K562 (cell line): ENCODE results near the gene KLHL24. TPM values are rescaled to one million over a fixed set of nuclear protein-coding genes. Genes with fewer than 3 reads are reported as not detected.

ENCODE experiments used
- ATAC-seq: fragments of 200-7000 bp; cut with Tn5 transposase; 3 replicates; pipeline ENCODE4 v1.9.1; 2020; ENCODE audit warnings: moderate library complexity
- BruUV-seq: library from RNA; stranded (reverse); fragments of 400-500 nt; replicated peaks from 2 replicates; lab custom pipeline; 2021; lab: Mats Ljungman, UMichigan
- CTCF ChIA-PET: fragments of 300-600 bp; formaldehyde crosslinking; extraction: SDS; loops from one replicate; lab custom pipeline; 2021; ENCODE audit warnings: low intra/inter-chr PET ratio; lab: Yijun Ruan, JAX
- POLR2A ChIA-PET: fragments of 300-600, 350-650 bp; sonication (Branson Sonifier 250); formaldehyde crosslinking; extraction: SDS; loops from one replicate; lab custom pipeline; 2021; ENCODE audit warnings: antibody characterized with exemption, inconsistent platforms; lab: Yijun Ruan, JAX
- DNase-seq, 4 experiments: peaks; one replicate each; pipeline versions ENCODE4 v3.0.0 to v3.0.0-alpha.2; 2011 to 2018; ENCODE audit warnings: low spot score in 3 of 4, mixed read lengths in 3 of 4; ENCODE audit errors: extremely low read depth in 1 of 4
- FAIRE-seq: peaks from 2 replicates; lab custom pipeline; 2011; peaks lifted over from hg19 to GRCh38; lab: Jason Lieb, UNC
- H2AFZ ChIP-seq: 2 replicates; pipeline ENCODE4 v1.6.0; 2011; ENCODE audit warnings: low read depth, low read length, control low read depth, inconsistent platforms
- H3K27ac ChIP-seq: fragments of 200-600 bp; 3 replicates; pipeline ENCODE4 v1.8.0; 2011; ENCODE audit warnings: low read depth, mild to moderate bottlenecking, control low read depth, inconsistent platforms, low read length, moderate library complexity, mixed read lengths; ENCODE audit errors: extremely low read depth
- H3K27me3 ChIP-seq, 2 experiments: fragments of 300-600 bp in 1 of 2; 2 replicates in 1 of 2; 3 replicates in 1 of 2; pipeline versions ENCODE4 v1.6.0 to v1.8.0; 2011; ENCODE audit warnings: inconsistent platforms in 2 of 2, low read length in 2 of 2, mild to moderate bottlenecking in 1 of 2, mixed read lengths in 1 of 2, moderate library complexity in 1 of 2; ENCODE audit not compliant: control insufficient read depth in 2 of 2, insufficient read depth in 2 of 2
- H3K36me3 ChIP-seq: fragments of 300-600 bp; 3 replicates; pipeline ENCODE4 v1.8.0; 2011; ENCODE audit warnings: mild to moderate bottlenecking, low read length, inconsistent platforms; ENCODE audit not compliant: control insufficient read depth, insufficient read depth
- H3K4me1 ChIP-seq, 2 experiments: fragments of 200-600 bp in 1 of 2; replicated peaks in 1 of 2; 2 replicates in 1 of 2; 3 replicates in 1 of 2; pipeline versions ENCODE4 v1.5.1 to v1.8.0; 2011; ENCODE audit warnings: inconsistent platforms in 2 of 2, low read length in 2 of 2, mild to moderate bottlenecking in 1 of 2, mixed read lengths in 1 of 2, moderate library complexity in 1 of 2; ENCODE audit not compliant: control insufficient read depth in 2 of 2, insufficient read depth in 2 of 2
- H3K4me2 ChIP-seq: 2 replicates; pipeline ENCODE4 v1.6.1; 2011; ENCODE audit warnings: low read length, control low read depth, inconsistent platforms, mixed read lengths; ENCODE audit not compliant: insufficient read depth
- H3K4me3 ChIP-seq: fragments of 200-600 bp; sonication (generic), shearing (Covaris generic); 2 replicates; pipeline ENCODE4 v1.5.1; 2016; ENCODE audit warnings: control low read depth, inconsistent platforms
- H3K79me2 ChIP-seq: fragments of 200-600 bp; 3 replicates; pipeline ENCODE4 v1.8.0; 2011; ENCODE audit warnings: low read length, inconsistent platforms; ENCODE audit not compliant: control insufficient read depth, insufficient read depth
- H3K9ac ChIP-seq, 2 experiments: 2 replicates each; pipeline versions ENCODE4 v1.6.0 to v1.6.1; 2011; ENCODE audit warnings: low read depth in 2 of 2, low read length in 2 of 2, control low read depth in 1 of 2, inconsistent platforms in 1 of 2, mild to moderate bottlenecking in 1 of 2, mixed read lengths in 1 of 2; ENCODE audit not compliant: insufficient read depth in 1 of 2
- H3K9me1 ChIP-seq: one replicate; pipeline ENCODE4 v1.6.0; 2011; ENCODE audit warnings: inconsistent platforms, mild to moderate bottlenecking, low read length, moderate library complexity; ENCODE audit not compliant: control insufficient read depth, insufficient read depth
- H3K9me3 ChIP-seq: replicated peaks from 2 replicates; pipeline ENCODE4 v1.5.1; 2011; ENCODE audit warnings: low read depth, low read length, inconsistent platforms; ENCODE audit not compliant: control insufficient read depth, insufficient read depth
- H4K20me1 ChIP-seq: replicated peaks from 2 replicates; pipeline ENCODE4 v1.6.1; 2011; ENCODE audit warnings: low read length, inconsistent platforms, mixed read lengths; ENCODE audit not compliant: control insufficient read depth, insufficient read depth
- C11orf30 ChIP-seq: fragments of 450-650 bp; IDR thresholded peaks from 2 replicates; pipeline ENCODE4 v1.6.1; 2016; ENCODE audit warnings: low read depth, mild to moderate bottlenecking
- CREB1 ChIP-seq, 2 experiments: sonication (generic) in 1 of 2; formaldehyde crosslinking in 1 of 2; IDR thresholded peaks; 2 replicates each; pipeline versions ENCODE4 v1.6.1 to v1.8.0; 2012 to 2022; ENCODE audit warnings: inconsistent platforms in 1 of 2, mild to moderate bottlenecking in 1 of 2, missing genetic modification reagents in 1 of 2, moderate library complexity in 1 of 2
- WGBS: fragments of 100-300 bp; shearing (Covaris generic); methylation state at CpG from one replicate; pipeline ENCODE4 v1.1.6; 2016; ENCODE audit warnings: low coverage, mixed read lengths; ENCODE audit not compliant: insufficient coverage; ENCODE audit errors: missing lambda C conversion rate; 5-methylcytosine and 5-hydroxymethylcytosine counted together
- in situ Hi-C: fragments of 300-500 bp; cut with MboI; formaldehyde crosslinking; loops from 4 replicates; pipeline ENCODE4 v1.15.0; 2018; ENCODE audit warnings: inconsistent platforms, mixed read lengths
- intact Hi-C: fragments of 100-400 bp; cut with micrococcal nuclease; formaldehyde crosslinking; loops from 2 replicates; pipeline ENCODE4 v1.14.2; 2022
- polyA plus RNA-seq, 8 experiments: library from polyadenylated mRNA; depleted of rRNA in 4 of 8; stranded (reverse) in 5 of 8; unstranded in 3 of 8; fragments of >200 nt; fragmentation: Nextera tagmentation in 2 of 8; fragmentation: Illumina TruSeq in 1 of 8; extraction: Ambion mirVana in 2 of 8; extraction: Trizol in 1 of 8; gene quantifications; 2 replicates each; pipeline versions ENCODE4 v1.2.1 to v1.2.3, GENCODE V29; 2011 to 2014; ENCODE audit warnings: inconsistent platforms in 1 of 8, missing spikeins in 1 of 8
- total RNA-seq, 7 experiments: library from RNA; depleted of rRNA in 6 of 7; stranded (reverse); fragments of >200 nt in 6 of 7; fragmentation: Illumina TruSeq in 2 of 7; extraction: Trizol in 2 of 7; gene quantifications; 2 replicates each; pipeline versions ENCODE4 v1.2.1 to v1.2.3, GENCODE V29; 2011 to 2021; ENCODE audit warnings: low replicate concordance in 1 of 7
- TF ChIP-seq, protein P1 (sequence below): fragments of 450-650 bp; IDR thresholded peaks from 2 replicates; pipeline ENCODE4 v1.6.1; 2016; ENCODE audit warnings: missing biosample characterization, missing genetic modification characterization
- TF ChIP-seq, protein P2 (sequence below): sonication (generic); formaldehyde crosslinking; IDR thresholded peaks from 2 replicates; pipeline ENCODE4 v1.8.0; 2022; ENCODE audit warnings: missing genetic modification reagents, mild to moderate bottlenecking, moderate library complexity, borderline replicate concordance
- TF ChIP-seq, protein P3 (sequence below): sonication (generic); formaldehyde crosslinking; IDR thresholded peaks from 2 replicates; pipeline ENCODE4 v1.8.1; 2023; ENCODE audit warnings: mild to moderate bottlenecking, missing genetic modification reagents

Gene KLHL24
- total and polyA plus RNA-seq, 9 of the 15 experiments (the other 6 are each of a cell fraction or from before 2014, with no cell fraction given), result 3.3 to 21.2 (median 14.2) TPM

DNA sequence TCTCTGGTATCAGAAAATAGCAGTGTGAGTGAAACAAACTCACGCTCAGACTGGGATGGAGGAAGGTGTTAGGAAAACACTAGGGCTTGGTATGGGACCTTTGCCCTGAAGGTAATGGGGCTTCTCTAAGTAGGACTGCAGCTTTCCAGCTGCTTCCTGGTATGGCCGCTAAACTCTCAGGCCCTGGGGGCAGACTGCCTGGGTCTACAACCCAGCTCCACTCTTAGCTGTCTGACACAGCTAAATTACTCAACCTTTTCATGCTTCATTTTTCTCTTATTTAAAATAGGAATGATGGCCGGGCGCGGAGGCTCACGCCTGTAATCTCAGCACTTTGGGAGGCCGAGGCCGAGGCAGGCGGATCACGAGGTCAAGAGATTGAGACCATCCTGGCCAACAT lies 57.0 kb downstream of the KLHL24 start:
- Histone ChIP-seq H3K36me3 (no peaks in the 10 kb centered on the region), H4K20me1 (no peaks in the 10 kb centered on the region), H3K27ac (no peak overlapping the region), H3K79me2 (peaks cover 3% of the 10 kb centered on the region; the same call in 1 of the 3 replicates), H3K9me1 (no peaks in the 10 kb centered on the region), H3K9ac (no peak overlapping the region), H3K27me3 (no peaks in the 10 kb centered on the region), H3K4me2 (no peak overlapping the region), H2AFZ (no peak overlapping the region), H3K4me1 (peaks cover 0 to 4% of the 10 kb centered on the region in 2 experiments; a peak in 2 of 5 replicates), H3K9me3 (no peaks in the 10 kb centered on the region), H3K4me3 (no peak overlapping the region)
- intact Hi-C loops (no loop called here), in situ Hi-C loops (no loop called here)
- ATAC-seq (no peak), FAIRE-seq (no peak), DNase-seq (no peak)
- BruUV-seq, result no TSS peak
- CTCF ChIA-PET, result no interaction called here
- WGBS, result 87% methylated on average over 10 of the region's 10 CpGs
- POLR2A ChIA-PET, result no interaction called here
- TF ChIP-seq, protein P1, sequence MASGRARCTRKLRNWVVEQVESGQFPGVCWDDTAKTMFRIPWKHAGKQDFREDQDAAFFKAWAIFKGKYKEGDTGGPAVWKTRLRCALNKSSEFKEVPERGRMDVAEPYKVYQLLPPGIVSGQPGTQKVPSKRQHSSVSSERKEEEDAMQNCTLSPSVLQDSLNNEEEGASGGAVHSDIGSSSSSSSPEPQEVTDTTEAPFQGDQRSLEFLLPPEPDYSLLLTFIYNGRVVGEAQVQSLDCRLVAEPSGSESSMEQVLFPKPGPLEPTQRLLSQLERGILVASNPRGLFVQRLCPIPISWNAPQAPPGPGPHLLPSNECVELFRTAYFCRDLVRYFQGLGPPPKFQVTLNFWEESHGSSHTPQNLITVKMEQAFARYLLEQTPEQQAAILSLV (tag), result no peak
- TF ChIP-seq CREB1 (IDR thresholded peaks at IDR 0.05), result no peak
- TF ChIP-seq CREB1 (CRISPR knock-in tag; IDR thresholded peaks at IDR 0.05), result no peak
- TF ChIP-seq, protein P2, sequence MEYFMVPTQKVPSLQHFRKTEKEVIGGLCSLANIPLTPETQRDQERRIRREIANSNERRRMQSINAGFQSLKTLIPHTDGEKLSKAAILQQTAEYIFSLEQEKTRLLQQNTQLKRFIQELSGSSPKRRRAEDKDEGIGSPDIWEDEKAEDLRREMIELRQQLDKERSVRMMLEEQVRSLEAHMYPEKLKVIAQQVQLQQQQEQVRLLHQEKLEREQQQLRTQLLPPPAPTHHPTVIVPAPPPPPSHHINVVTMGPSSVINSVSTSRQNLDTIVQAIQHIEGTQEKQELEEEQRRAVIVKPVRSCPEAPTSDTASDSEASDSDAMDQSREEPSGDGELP, result no peak
- TF ChIP-seq, protein P3, sequence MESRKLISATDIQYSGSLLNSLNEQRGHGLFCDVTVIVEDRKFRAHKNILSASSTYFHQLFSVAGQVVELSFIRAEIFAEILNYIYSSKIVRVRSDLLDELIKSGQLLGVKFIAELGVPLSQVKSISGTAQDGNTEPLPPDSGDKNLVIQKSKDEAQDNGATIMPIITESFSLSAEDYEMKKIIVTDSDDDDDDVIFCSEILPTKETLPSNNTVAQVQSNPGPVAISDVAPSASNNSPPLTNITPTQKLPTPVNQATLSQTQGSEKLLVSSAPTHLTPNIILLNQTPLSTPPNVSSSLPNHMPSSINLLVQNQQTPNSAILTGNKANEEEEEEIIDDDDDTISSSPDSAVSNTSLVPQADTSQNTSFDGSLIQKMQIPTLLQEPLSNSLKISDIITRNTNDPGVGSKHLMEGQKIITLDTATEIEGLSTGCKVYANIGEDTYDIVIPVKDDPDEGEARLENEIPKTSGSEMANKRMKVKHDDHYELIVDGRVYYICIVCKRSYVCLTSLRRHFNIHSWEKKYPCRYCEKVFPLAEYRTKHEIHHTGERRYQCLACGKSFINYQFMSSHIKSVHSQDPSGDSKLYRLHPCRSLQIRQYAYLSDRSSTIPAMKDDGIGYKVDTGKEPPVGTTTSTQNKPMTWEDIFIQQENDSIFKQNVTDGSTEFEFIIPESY, result peak; percentile 32; the same call in 1 of the 2 replicates
- TF ChIP-seq C11orf30, result no peak
